ENCODE measurements around the gene SH3BP4. TPM values are rescaled to one million over a fixed set of nuclear protein-coding genes. Genes with fewer than 3 reads are reported as not detected.

SH3BP4 gene
- total and polyA plus RNA-seq, 2 of the 13 experiments (the other 11 are each of a cell fraction or from before 2014, with no cell fraction given): 34.6 to 99.1 TPM

- TF ChIP-seq ZBTB26 (CRISPR knock-in tag; IDR thresholded peaks at IDR 0.05; ENCODE audit: borderline replicate concordance): no peak
- no peak for TF ChIP-seq ZNF782 (CRISPR knock-in tag; IDR thresholded peaks at IDR 0.05; ENCODE audit: borderline replicate concordance)
- 0 out of 2 replicates have a peak, but pooled peaks have one; percentile 40 for TF ChIP-seq FOXO1 (CRISPR knock-in tag; IDR thresholded peaks at IDR 0.05)
- TF ChIP-seq, protein P1, sequence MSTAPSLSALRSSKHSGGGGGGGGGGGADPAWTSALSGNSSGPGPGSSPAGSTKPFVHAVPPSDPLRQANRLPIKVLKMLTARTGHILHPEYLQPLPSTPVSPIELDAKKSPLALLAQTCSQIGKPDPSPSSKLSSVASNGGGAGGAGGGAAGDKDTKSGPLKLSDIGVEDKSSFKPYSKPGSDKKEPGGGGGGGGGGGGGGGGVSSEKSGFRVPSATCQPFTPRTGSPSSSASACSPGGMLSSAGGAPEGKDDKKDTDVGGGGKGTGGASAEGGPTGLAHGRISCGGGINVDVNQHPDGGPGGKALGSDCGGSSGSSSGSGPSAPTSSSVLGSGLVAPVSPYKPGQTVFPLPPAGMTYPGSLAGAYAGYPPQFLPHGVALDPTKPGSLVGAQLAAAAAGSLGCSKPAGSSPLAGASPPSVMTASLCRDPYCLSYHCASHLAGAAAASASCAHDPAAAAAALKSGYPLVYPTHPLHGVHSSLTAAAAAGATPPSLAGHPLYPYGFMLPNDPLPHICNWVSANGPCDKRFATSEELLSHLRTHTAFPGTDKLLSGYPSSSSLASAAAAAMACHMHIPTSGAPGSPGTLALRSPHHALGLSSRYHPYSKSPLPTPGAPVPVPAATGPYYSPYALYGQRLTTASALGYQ (CRISPR knock-in tag; IDR thresholded peaks at IDR 0.05): no peak
- TF ChIP-seq ZNF282 (IDR thresholded peaks at IDR 0.05; ENCODE audit: partially characterized antibody): no peak
- peak; percentile 26; the same call in 1 of the 2 replicates for TF ChIP-seq FOXK1 (CRISPR knock-in tag; IDR thresholded peaks at IDR 0.05; ENCODE audit: borderline replicate concordance, low read depth)
- no peak for TF ChIP-seq ELF1 (CRISPR knock-in tag; IDR thresholded peaks at IDR 0.05)
- TF ChIP-seq PLRG1 (conservative IDR thresholded peaks at IDR 0.05): no peak
- TF ChIP-seq KLF6 (CRISPR knock-in tag; IDR thresholded peaks at IDR 0.05): no peak
- no peak for TF ChIP-seq ZNF484 (CRISPR knock-in tag; IDR thresholded peaks at IDR 0.05; ENCODE audit: borderline replicate concordance, low read depth)
- TF ChIP-seq HINFP (CRISPR knock-in tag; IDR thresholded peaks at IDR 0.05; ENCODE audit: low read depth): no peak
- TF ChIP-seq ZNF788 (CRISPR knock-in tag; IDR thresholded peaks at IDR 0.05; ENCODE audit: borderline replicate concordance): 0 out of 2 replicates have a peak, but pooled peaks have one; percentile 58
- no peak for TF ChIP-seq MATR3 (CRISPR knock-in tag; IDR thresholded peaks at IDR 0.05)
- no peak for TF ChIP-seq NCOR1 (IDR thresholded peaks at IDR 0.05; ENCODE audit: borderline replicate concordance, low read length)
- TF ChIP-seq SOX13 (IDR thresholded peaks at IDR 0.05): no peak
- peak in 1 of 2 experiments; percentile 28; a peak in 1 of 4 replicates for TF ChIP-seq SOX13 (CRISPR knock-in tag; conservative IDR thresholded peaks at IDR 0.05 in 1 of 2, IDR thresholded peaks at IDR 0.05 in 1 of 2)
- TF ChIP-seq CCAR2 (optimal IDR thresholded peaks at IDR 0.05; ENCODE audit: low read depth, low read length): no peak
- TF ChIP-seq SSRP1 (CRISPR knock-in tag; IDR thresholded peaks at IDR 0.05): peak; percentile 59; the same call in 1 of the 2 replicates
- TF ChIP-seq ZNF354B (CRISPR knock-in tag; IDR thresholded peaks at IDR 0.05): no peak
- TF ChIP-seq, protein P2, sequence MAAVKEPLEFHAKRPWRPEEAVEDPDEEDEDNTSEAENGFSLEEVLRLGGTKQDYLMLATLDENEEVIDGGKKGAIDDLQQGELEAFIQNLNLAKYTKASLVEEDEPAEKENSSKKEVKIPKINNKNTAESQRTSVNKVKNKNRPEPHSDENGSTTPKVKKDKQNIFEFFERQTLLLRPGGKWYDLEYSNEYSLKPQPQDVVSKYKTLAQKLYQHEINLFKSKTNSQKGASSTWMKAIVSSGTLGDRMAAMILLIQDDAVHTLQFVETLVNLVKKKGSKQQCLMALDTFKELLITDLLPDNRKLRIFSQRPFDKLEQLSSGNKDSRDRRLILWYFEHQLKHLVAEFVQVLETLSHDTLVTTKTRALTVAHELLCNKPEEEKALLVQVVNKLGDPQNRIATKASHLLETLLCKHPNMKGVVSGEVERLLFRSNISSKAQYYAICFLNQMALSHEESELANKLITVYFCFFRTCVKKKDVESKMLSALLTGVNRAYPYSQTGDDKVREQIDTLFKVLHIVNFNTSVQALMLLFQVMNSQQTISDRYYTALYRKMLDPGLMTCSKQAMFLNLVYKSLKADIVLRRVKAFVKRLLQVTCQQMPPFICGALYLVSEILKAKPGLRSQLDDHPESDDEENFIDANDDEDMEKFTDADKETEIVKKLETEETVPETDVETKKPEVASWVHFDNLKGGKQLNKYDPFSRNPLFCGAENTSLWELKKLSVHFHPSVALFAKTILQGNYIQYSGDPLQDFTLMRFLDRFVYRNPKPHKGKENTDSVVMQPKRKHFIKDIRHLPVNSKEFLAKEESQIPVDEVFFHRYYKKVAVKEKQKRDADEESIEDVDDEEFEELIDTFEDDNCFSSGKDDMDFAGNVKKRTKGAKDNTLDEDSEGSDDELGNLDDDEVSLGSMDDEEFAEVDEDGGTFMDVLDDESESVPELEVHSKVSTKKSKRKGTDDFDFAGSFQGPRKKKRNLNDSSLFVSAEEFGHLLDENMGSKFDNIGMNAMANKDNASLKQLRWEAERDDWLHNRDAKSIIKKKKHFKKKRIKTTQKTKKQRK (IDR thresholded peaks at IDR 0.05; ENCODE audit: low read length): no peak
- no peak for TF ChIP-seq ADNP (CRISPR knock-in tag; IDR thresholded peaks at IDR 0.05)
- TF ChIP-seq ATM (IDR thresholded peaks at IDR 0.05; ENCODE audit: borderline replicate concordance): no peak
- TF ChIP-seq ZBTB38 (CRISPR knock-in tag; IDR thresholded peaks at IDR 0.05): peak; percentile 83; the same call in 1 of the 2 replicates
- no peak for TF ChIP-seq MYNN (CRISPR knock-in tag; IDR thresholded peaks at IDR 0.05; ENCODE audit: low read depth)
Observed at GRCh38 chr2:235055891-235056516, 104.2 kb downstream of the SH3BP4 start (continued).

Measured in HepG2 (cell line).